ENCODE data around the gene GCK.

DNA sequence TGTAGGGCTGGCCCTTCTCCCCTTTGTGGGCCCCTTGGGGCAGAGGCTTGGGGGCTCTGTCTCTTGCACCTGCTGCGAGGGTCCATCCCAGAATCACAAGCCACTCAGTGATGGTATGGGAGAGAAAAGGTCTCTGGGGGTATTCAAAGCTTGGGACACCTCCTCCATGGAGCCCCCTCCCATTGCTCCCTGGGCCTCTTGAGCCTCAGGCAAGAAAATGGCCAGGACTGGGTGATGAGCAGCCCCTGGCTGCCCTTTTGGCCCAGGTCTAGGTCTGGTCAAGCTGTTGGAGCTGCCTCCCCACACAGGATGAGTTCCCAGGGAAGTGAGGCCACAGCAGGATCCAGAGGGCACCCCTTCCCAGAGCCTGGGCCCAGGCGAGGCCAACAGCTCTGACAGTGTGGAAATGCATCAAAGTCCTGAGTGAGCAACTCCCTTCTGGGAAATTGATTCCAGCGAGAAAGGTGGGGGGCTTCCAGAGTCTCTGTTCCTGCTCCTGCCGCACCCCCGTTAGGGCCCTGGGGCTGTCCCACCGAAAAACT is 44.7 kb downstream of the GCK start:
- TF ChIP-seq POLR2AphosphoS5 (IDR thresholded peaks at IDR 0.05) (no peak), CTCF (IDR thresholded peaks at IDR 0.05) (no peak)
